ENCODE data around the gene SFTPB.

Gene SFTPB

GRCh38 chr2:85695121-85695520 lies 27.1 kb upstream of the SFTPB start:
- Mint-ChIP-seq H3K4me1 (no peaks in the 10 kb centered on the region), H3K36me3 (ENCODE audit: low read depth) (no peaks in the 10 kb centered on the region), H3K9me3 (no peaks in the 10 kb centered on the region), H3K27me3 (ENCODE audit: low read depth) (peaks cover 5% of the 10 kb centered on the region), H3K4me3 (no peak overlapping the region), H3K27ac (no peak overlapping the region)
- TF ChIP-seq CTCF (IDR thresholded peaks at IDR 0.05; ENCODE audit: unreplicated experiment in 3 of 3), result no peak

GRCh38 chr2:85694052-85695025 lies 26.3 kb upstream of the SFTPB start, which contains the start of gene GNLY:
Gene GNLY, plus strand, starts transcription at chr2:85694358. Its CDS starts 61 bp downstream, at chr2:85694419.
- Mint-ChIP-seq H3K27ac (no peak within 1 kb of the TSS), H3K27me3 (ENCODE audit: low read depth) (peaks cover 5% of the 10 kb centered on the region), H3K36me3 (ENCODE audit: low read depth) (no peaks in the 10 kb centered on the region), H3K9me3 (no peaks in the 10 kb centered on the region), H3K4me1 (no peaks in the 10 kb centered on the region), H3K4me3 (no peak within 1 kb of the TSS)
- no peak for TF ChIP-seq CTCF (IDR thresholded peaks at IDR 0.05; ENCODE audit: unreplicated experiment in 3 of 3)

- H3K27me3 Mint-ChIP-seq (ENCODE audit: low read depth), result peaks cover 10% of the 10 kb centered on the region
- TF ChIP-seq CTCF (IDR thresholded peaks at IDR 0.05; ENCODE audit: unreplicated experiment in 3 of 3), result no peak
- no peak overlapping the region for H3K27ac Mint-ChIP-seq
- H3K9me3 Mint-ChIP-seq, result no peaks in the 10 kb centered on the region
- no peaks in the 10 kb centered on the region for H3K36me3 Mint-ChIP-seq (ENCODE audit: low read depth)
- H3K4me3 Mint-ChIP-seq, result no peak overlapping the region
- H3K4me1 Mint-ChIP-seq, result no peaks in the 10 kb centered on the region
These were observed 24.1 kb upstream of the SFTPB start for GRCh38 chr2:85692039-85692645.

- Mint-ChIP-seq H3K9me3 (no peaks in the 10 kb centered on the region), H3K36me3 (ENCODE audit: low read depth) (no peaks in the 10 kb centered on the region), H3K4me3 (no peak overlapping the region), H3K4me1 (no peaks in the 10 kb centered on the region), H3K27me3 (ENCODE audit: low read depth) (peaks cover 13% of the 10 kb centered on the region), H3K27ac (no peak overlapping the region)
- TF ChIP-seq CTCF (IDR thresholded peaks at IDR 0.05; ENCODE audit: unreplicated experiment in 3 of 3), result no peak
These were observed 22.9 kb upstream of the SFTPB start for GRCh38 chr2:85690932-85691331.

GRCh38 chr2:85684806-85685205 lies 16.8 kb upstream of the SFTPB start:
- no peaks in the 10 kb centered on the region for H3K4me1 Mint-ChIP-seq
- no peak overlapping the region for H3K27ac Mint-ChIP-seq
- no peaks in the 10 kb centered on the region for H3K36me3 Mint-ChIP-seq (ENCODE audit: low read depth)
- H3K27me3 Mint-ChIP-seq (ENCODE audit: low read depth), result peaks cover 14% of the 10 kb centered on the region
- TF ChIP-seq CTCF (IDR thresholded peaks at IDR 0.05; ENCODE audit: unreplicated experiment in 3 of 3), result no peak
- no peak overlapping the region for H3K4me3 Mint-ChIP-seq
- no peaks in the 10 kb centered on the region for H3K9me3 Mint-ChIP-seq

Measured in nephron (organoid).